ENCODE data around the gene ZNF835.
"Not testable (repeated sequence)": the region's sequence is repeated elsewhere in the genome, so short reads cannot be mapped to it uniquely, and the experiment has no call there.

The ZNF835 gene

GRCh38 chr19:56671613-56671994, at the start of gene ZNF835:
Gene ZNF835, minus strand, starts transcription at chr19:56671757. Its CDS starts 6,559 bp downstream, at chr19:56665198.
- peak; percentile 97 for DNase-seq

GRCh38 chr19:56720281-56720680, 48.7 kb upstream of the ZNF835 start:
- DNase-seq, result peak; percentile 67

DNA sequence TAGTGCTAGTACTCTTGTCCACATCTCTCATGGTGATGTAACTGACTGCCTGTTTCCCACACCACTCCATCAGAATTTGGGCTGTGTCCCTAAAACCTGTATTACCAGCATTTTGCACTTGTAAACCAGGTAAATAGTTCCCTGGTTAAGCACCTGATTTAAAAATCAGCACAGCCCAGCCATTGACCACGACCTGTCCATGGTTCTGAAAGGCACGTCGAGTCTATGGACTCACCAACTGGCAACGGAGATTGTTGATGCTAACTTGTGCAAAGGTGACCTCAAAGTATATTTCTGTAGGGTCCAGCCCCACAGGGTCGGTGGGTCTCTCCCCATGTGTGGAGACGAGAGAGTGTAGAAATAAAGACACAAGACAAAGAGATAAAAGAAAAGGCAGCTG, 46.7 kb upstream of the ZNF835 start:
- no peak for DNase-seq

DNA sequence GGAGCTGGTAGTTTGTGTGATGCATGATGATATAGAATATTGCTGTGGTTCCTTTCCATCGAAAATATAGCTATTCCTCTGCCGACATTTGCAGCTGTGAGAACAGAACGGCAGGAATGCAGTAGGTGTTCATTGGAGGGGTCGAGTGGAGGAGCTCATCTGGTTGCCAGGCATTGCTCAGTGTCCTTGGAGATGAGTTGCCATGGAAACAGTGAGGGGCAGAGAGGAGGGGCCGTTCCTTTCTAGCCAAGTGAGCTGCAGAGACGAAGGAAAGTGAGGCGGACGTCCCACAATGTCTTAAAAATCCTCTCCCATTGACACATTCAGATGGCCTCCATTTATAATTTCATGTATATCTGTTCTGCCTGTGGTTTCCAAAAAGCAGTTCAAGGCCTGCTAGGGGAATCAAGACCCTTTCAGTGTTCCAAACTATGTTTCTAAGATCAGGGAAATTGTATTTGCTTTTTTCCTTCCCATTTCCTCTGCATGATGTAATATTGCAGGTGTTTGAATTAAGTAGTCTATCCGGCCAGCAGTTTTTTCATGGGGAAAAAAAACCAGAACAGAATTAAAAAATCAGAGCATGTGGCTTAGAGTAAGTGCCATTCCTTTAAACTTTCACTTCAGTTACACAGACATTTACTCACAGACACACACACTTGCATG, 41.2 kb upstream of the ZNF835 start:
- DNase-seq, result peak; percentile 62

DNA sequence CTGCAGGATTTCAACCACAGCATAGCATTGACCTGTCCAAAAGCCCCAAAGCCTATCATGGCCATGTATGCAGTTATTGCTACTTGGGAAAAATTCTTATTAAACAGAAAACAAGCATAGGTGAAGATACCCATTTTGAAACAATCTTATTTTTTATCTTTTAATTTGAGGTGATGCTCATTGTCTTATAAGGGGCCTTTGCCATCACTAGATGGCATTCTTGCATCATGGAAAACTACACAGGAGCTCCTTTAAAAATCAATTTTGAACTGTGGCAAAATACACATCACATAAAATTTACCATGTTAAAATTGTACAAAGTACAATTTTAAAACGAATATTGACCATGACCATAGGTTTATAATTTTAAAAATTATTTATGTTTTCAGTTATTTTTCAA, 38.9 kb upstream of the ZNF835 start:
- peak; percentile 46 for DNase-seq

GRCh38 chr19:56707821-56708220, 36.3 kb upstream of the ZNF835 start:
- peak; percentile 87 for DNase-seq

DNA sequence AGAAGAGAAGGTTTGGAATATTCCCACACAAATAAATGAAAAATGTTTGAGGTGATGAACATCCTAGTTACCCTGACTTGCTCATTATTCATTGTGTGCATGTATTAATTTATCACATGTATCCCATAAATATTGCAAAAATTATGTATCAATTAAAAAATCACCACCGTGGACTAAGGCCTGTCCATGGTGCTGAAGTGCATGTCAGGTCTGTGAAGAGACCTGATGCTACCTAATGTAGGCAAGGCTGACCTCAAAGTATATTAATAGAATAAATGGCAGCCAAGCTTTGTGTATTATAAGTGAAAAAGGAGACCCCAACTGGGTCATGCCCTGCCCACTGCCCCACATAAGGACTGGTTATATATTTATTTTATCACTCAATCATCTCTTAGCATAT, 34.4 kb upstream of the ZNF835 start:
- DNase-seq, result no peak

- DNase-seq, result no peak
These were observed 30.3 kb upstream of the ZNF835 start for GRCh38 chr19:56701895-56702294.

DNA sequence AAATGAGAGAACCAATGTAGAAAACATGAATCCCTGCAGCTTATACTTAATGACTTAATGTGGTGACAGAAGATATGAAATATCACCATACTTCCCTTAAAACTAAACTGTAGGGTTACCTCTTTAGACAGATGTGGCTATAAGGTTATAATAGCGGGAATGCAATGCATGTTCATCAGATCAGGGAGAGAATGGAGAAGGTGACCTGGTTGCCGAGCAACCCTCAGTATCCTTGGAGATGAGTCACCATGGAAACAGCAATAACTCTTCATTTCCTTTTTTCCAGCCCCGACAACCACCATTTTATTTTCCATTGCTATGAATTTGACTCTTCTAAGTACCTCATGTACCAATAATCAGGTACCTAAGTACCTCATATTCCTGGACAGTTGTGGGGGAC, 28.0 kb upstream of the ZNF835 start:
- DNase-seq, result no peak

DNA sequence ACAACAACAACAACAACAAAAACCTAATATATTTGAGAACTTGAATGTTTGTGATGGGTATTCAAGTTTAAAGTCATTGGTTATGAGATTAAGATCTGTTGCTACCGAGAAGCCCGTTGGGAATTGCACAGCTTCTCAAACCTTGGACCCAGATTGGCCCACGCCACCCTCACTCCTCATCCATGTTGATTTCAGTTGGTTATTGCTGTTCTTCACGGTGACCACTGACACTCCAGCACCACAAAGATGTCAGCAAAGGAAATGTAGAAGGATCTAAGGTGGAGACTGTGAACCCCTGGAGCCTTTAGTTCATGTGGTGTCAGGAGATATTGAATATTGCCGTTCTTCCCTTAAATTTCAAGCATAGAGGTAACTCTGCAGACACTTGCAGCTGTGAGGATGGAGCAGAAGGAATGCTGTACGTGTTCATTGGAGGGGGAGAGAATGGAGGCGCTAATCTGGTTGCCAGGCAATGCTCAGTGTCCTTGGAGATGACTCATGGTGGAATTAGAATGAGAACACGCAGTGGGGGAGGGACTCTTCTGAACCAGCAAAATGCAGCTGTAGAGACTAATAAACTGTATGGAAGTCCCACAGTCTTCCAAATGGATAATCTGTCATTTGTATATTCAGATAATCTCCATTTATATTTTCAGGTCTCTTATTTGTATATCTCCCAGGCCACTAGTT, 20.8 kb upstream of the ZNF835 start:
- DNase-seq, result peak; percentile 72

GRCh38 chr19:56690670-56691069, 19.1 kb upstream of the ZNF835 start:
- DNase-seq, result no peak

- peak; percentile 20 for DNase-seq
These were observed 17.6 kb upstream of the ZNF835 start for GRCh38 chr19:56689198-56689597.

GRCh38 chr19:56687031-56687430, 15.5 kb upstream of the ZNF835 start:
- DNase-seq, result no peak

- no peak for DNase-seq
These were observed 11.6 kb upstream of the ZNF835 start for GRCh38 chr19:56683116-56683515.

GRCh38 chr19:56681702-56682101, 10.1 kb upstream of the ZNF835 start:
- DNase-seq, result no peak

DNA sequence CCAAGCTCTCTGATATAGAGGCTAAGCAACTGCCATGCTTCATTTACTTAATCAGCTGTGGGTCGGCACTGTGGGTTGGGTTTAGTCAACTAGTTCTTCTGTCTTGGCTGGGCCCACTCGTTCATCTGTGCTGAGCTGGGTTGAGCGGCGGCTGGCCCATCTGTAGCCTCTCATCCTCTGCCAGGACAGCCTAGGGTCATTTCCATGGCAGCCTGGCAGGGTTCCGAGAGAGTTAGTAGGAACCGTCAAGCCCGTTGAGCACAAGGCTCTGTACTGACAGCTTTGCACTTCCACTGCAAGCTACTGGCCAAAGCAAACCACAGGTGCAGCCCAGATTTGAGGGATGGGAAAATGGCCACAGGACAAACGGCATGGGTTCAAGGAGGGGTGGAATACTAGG, 6.6 kb upstream of the ZNF835 start:
- DNase-seq, result no peak

GRCh38 chr19:56672610-56673009, 1.1 kb upstream of the ZNF835 start:
- not testable (repeated sequence) for DNase-seq

DNA sequence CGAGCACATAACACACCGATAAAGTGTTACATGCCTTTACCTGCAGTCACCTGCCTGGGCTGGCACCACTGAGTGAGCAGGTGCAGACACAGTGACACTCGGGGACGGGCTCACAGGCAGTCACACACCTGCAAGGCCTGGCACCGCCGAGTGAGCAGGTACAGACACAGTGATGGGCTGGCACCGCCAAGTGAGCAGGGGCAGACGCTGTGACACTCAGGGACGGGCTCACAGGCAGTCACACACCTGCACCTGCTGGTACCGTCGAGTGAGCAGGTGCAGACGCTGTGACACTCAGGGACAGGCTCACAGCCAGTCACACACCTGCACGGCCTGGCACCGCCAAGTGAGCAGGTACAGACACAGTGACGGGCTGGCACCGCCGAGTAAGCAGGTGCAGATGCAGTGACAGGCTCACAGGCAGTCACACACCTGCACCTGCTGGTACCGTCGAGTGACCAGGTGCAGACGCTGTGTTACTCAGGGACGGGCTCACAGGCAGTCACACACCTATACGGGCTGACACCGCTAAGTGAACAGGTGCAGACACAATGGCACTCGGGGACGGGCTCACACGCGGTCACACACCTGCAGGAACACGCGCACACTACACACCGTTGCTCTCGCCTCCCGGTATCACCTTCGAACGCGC, 470 bp downstream of the ZNF835 start:
- no peak for DNase-seq

- no peak for DNase-seq
These were observed 1.1 kb downstream of the ZNF835 start for GRCh38 chr19:56670401-56670960.

GRCh38 chr19:56668676-56669075, 2.9 kb downstream of the ZNF835 start:
- no peak for DNase-seq

- DNase-seq, result no peak
These were observed 4.2 kb downstream of the ZNF835 start for GRCh38 chr19:56667311-56667870.

DNA sequence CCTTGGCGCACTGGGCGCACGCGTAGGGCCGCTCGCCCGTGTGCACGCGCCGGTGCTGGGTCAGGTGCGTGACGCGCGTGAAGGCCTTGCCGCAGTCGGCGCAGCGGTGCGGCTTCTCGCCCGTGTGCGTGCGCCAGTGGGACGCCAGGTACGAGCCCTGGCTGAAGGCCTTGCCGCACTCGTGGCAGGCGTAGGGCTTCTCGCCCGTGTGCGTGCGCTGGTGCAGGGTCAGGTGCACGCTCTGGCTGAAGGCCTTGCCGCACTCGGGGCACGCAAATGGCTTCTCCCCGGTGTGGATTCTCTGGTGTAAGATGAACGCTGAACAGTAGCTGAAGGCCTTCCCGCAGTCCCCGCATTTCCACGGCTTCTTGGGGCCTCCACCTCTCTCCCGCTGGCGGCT, 7.0 kb downstream of the ZNF835 start:
- no peak for DNase-seq

GRCh38 chr19:56663931-56664500, 7.5 kb downstream of the ZNF835 start:
- DNase-seq, result no peak
